KOPT-K1 (cell line): ENCODE results near the gene FCRL5.

Source experiments
- H3K27ac ChIP-seq: fragments of 200-600 bp; sonication (generic); 2 replicates; pipeline ENCODE4 v1.5.1; 2016; ENCODE audit warnings: antibody characterized with exemption, mild to moderate bottlenecking, low read depth, low read length; ENCODE audit not compliant: poor library complexity, severe bottlenecking
- H3K36me3 ChIP-seq: fragments of 200-600 bp; sonication (generic); 2 replicates; pipeline ENCODE4 v1.5.1; 2017; ENCODE audit warnings: antibody characterized with exemption, mild to moderate bottlenecking, low read length, moderate library complexity; ENCODE audit not compliant: insufficient read depth
- H3K9me3 ChIP-seq: fragments of 200-600 bp; sonication (generic); 2 replicates; pipeline ENCODE4 v1.5.1; 2017; ENCODE audit warnings: antibody characterized with exemption, low read length, mild to moderate bottlenecking; ENCODE audit not compliant: insufficient read depth, poor library complexity, severe bottlenecking

Gene FCRL5

GRCh38 chr1:157485793-157486192 is 66.5 kb downstream of the FCRL5 start:
- Histone ChIP-seq H3K36me3 (no peaks in the 10 kb centered on the region), H3K9me3 (no peaks in the 10 kb centered on the region), H3K27ac (no peak overlapping the region)

- H3K36me3 ChIP-seq = no peaks in the 10 kb centered on the region
- H3K27ac ChIP-seq = no peak overlapping the region
- H3K9me3 ChIP-seq = no peaks in the 10 kb centered on the region
Measured at GRCh38 chr1:157484573-157484972, 67.7 kb downstream of the FCRL5 start.

- Histone ChIP-seq H3K9me3 (no peaks in the 10 kb centered on the region), H3K27ac (no peak overlapping the region), H3K36me3 (no peaks in the 10 kb centered on the region)
Measured at GRCh38 chr1:157483635-157484034, 68.7 kb downstream of the FCRL5 start.

- Histone ChIP-seq H3K36me3 (no peaks in the 10 kb centered on the region), H3K9me3 (no peaks in the 10 kb centered on the region), H3K27ac (no peak overlapping the region)
Measured at GRCh38 chr1:157482717-157483116, 69.6 kb downstream of the FCRL5 start.

- Histone ChIP-seq H3K9me3 (no peaks in the 10 kb centered on the region), H3K27ac (no peak overlapping the region), H3K36me3 (no peaks in the 10 kb centered on the region)
Measured at GRCh38 chr1:157482174-157482573, 70.1 kb downstream of the FCRL5 start.

GRCh38 chr1:157478030-157478429 is 74.3 kb downstream of the FCRL5 start:
- H3K36me3 ChIP-seq = no peaks in the 10 kb centered on the region
- no peak overlapping the region for H3K27ac ChIP-seq
- H3K9me3 ChIP-seq = peaks cover 10% of the 10 kb centered on the region

- Histone ChIP-seq H3K27ac (no peak overlapping the region), H3K9me3 (peaks cover 10% of the 10 kb centered on the region), H3K36me3 (no peaks in the 10 kb centered on the region)
Measured at GRCh38 chr1:157477419-157477818, 74.9 kb downstream of the FCRL5 start.

GRCh38 chr1:157472959-157473358 is 79.4 kb downstream of the FCRL5 start:
- H3K36me3 ChIP-seq = no peaks in the 10 kb centered on the region
- H3K27ac ChIP-seq = no peak overlapping the region
- H3K9me3 ChIP-seq = peaks cover 10% of the 10 kb centered on the region

- Histone ChIP-seq H3K9me3 (peaks cover 10% of the 10 kb centered on the region), H3K36me3 (no peaks in the 10 kb centered on the region), H3K27ac (no peak overlapping the region)
Measured at GRCh38 chr1:157472056-157472701, 80.1 kb downstream of the FCRL5 start.

- no peak overlapping the region for H3K27ac ChIP-seq
- H3K9me3 ChIP-seq = peaks cover 10% of the 10 kb centered on the region
- no peaks in the 10 kb centered on the region for H3K36me3 ChIP-seq
Measured at GRCh38 chr1:157471531-157471930, 80.8 kb downstream of the FCRL5 start.

- H3K36me3 ChIP-seq = no peaks in the 10 kb centered on the region
- no peak overlapping the region for H3K27ac ChIP-seq
- H3K9me3 ChIP-seq = peaks cover 3% of the 10 kb centered on the region
Measured at GRCh38 chr1:157469752-157470675, 82.3 kb downstream of the FCRL5 start.

- no peaks in the 10 kb centered on the region for H3K9me3 ChIP-seq
- H3K27ac ChIP-seq = no peak overlapping the region
- no peaks in the 10 kb centered on the region for H3K36me3 ChIP-seq
Measured at GRCh38 chr1:157469300-157469699, 83.0 kb downstream of the FCRL5 start.

GRCh38 chr1:157466011-157466410 is 86.3 kb downstream of the FCRL5 start:
- H3K36me3 ChIP-seq = no peaks in the 10 kb centered on the region

More at GRCh38 chr1:157466011-157466410, 86.3 kb downstream of the FCRL5 start:
- Histone ChIP-seq H3K9me3 (no peaks in the 10 kb centered on the region), H3K27ac (no peak overlapping the region)
